ENCODE data around the gene HOXA13.

HOXA13 gene

GRCh38 chr7:27189997-27190748 lies 9.7 kb downstream of the HOXA13 start:
- Histone ChIP-seq H3K36me3 (ENCODE audit: control insufficient read depth in 2 of 2, insufficient read depth in 1 of 2, low read length in 2 of 2) (peaks cover 11 to 19% of the 10 kb centered on the region in 2 experiments; a peak in 2 of 3 replicates), H3K27ac (ENCODE audit: extremely low read depth, low read depth, low read length) (no peak overlapping the region; the same call in 1 of the 2 replicates), H3K4me3 (ENCODE audit: low read depth, low read length) (no peak overlapping the region), H3K9me3 (ENCODE audit: control insufficient read depth, insufficient read depth, low read depth, low read length) (no peaks in the 10 kb centered on the region), H3K4me1 (ENCODE audit: control insufficient read depth, insufficient read depth, low read length) (peaks cover 29% of the 10 kb centered on the region)
- POLR2A ChIA-PET = interaction anchor here (1.1 to 2.3 kb wide), 4 partner anchors 9 to 731 kb away, joined by 3 to 8 read pairs (median 6); partner anchors contain the start of gene HOXA13
- CTCF ChIA-PET = interaction anchor here (0.6 to 1.2 kb wide), 5 partner anchors 8 to 842 kb away, joined by 3 read pairs; no protein-coding TSS in a partner anchor
- TF ChIP-seq ZNF19 (tag by site-specific recombination; IDR thresholded peaks at IDR 0.05; ENCODE audit: low read depth) = no peak
- TF ChIP-seq ZBTB48 (tag by site-specific recombination; IDR thresholded peaks at IDR 0.05) = peak; percentile 73
- TF ChIP-seq, protein P1, sequence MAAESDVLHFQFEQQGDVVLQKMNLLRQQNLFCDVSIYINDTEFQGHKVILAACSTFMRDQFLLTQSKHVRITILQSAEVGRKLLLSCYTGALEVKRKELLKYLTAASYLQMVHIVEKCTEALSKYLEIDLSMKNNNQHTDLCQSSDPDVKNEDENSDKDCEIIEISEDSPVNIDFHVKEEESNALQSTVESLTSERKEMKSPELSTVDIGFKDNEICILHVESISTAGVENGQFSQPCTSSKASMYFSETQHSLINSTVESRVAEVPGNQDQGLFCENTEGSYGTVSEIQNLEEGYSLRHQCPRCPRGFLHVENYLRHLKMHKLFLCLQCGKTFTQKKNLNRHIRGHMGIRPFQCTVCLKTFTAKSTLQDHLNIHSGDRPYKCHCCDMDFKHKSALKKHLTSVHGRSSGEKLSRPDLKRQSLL (tag by site-specific recombination; IDR thresholded peaks at IDR 0.05) = no peak
- no peak for TF ChIP-seq ZNF146 (tag by site-specific recombination; IDR thresholded peaks at IDR 0.05)
- TF ChIP-seq ZFP41 (tag by site-specific recombination; IDR thresholded peaks at IDR 0.05; ENCODE audit: borderline replicate concordance) = no peak
- TF ChIP-seq ZBTB8A (tag by site-specific recombination; IDR thresholded peaks at IDR 0.05) = no peak
- TF ChIP-seq SCRT1 (tag by site-specific recombination; IDR thresholded peaks at IDR 0.05; ENCODE audit: borderline replicate concordance) = no peak
- no peak for TF ChIP-seq ZNF335 (tag by site-specific recombination; conservative IDR thresholded peaks at IDR 0.05)
- no peak for TF ChIP-seq ZNF174 (tag by site-specific recombination; IDR thresholded peaks at IDR 0.05)
- TF ChIP-seq ZNF560 (tag by site-specific recombination; IDR thresholded peaks at IDR 0.05; ENCODE audit: borderline replicate concordance) = no peak
- no peak for TF ChIP-seq ZBTB20 (tag by site-specific recombination; IDR thresholded peaks at IDR 0.05)
- peak; percentile 71 for TF ChIP-seq ZNF398 (tag by site-specific recombination; IDR thresholded peaks at IDR 0.05)
- no peak for TF ChIP-seq ZNF514 (tag by site-specific recombination; IDR thresholded peaks at IDR 0.05)
- no peak for TF ChIP-seq ZNF776 (tag by site-specific recombination; IDR thresholded peaks at IDR 0.05; ENCODE audit: borderline replicate concordance)
- TF ChIP-seq ZNF324 (tag by site-specific recombination; IDR thresholded peaks at IDR 0.05) = no peak
- TF ChIP-seq KLF1 (tag by site-specific recombination; IDR thresholded peaks at IDR 0.05) = no peak
- 0 out of 2 replicates have a peak, but pooled peaks have one; percentile 17 for TF ChIP-seq IKZF3 (tag by site-specific recombination; IDR thresholded peaks at IDR 0.05)
- no peak for TF ChIP-seq KLF8 (tag by site-specific recombination; IDR thresholded peaks at IDR 0.05)
- TF ChIP-seq ZFP3 (tag by site-specific recombination; IDR thresholded peaks at IDR 0.05; ENCODE audit: low read depth) = no peak
- no peak for TF ChIP-seq ZSCAN5A (tag by site-specific recombination; IDR thresholded peaks at IDR 0.05)
- TF ChIP-seq, protein P2, sequence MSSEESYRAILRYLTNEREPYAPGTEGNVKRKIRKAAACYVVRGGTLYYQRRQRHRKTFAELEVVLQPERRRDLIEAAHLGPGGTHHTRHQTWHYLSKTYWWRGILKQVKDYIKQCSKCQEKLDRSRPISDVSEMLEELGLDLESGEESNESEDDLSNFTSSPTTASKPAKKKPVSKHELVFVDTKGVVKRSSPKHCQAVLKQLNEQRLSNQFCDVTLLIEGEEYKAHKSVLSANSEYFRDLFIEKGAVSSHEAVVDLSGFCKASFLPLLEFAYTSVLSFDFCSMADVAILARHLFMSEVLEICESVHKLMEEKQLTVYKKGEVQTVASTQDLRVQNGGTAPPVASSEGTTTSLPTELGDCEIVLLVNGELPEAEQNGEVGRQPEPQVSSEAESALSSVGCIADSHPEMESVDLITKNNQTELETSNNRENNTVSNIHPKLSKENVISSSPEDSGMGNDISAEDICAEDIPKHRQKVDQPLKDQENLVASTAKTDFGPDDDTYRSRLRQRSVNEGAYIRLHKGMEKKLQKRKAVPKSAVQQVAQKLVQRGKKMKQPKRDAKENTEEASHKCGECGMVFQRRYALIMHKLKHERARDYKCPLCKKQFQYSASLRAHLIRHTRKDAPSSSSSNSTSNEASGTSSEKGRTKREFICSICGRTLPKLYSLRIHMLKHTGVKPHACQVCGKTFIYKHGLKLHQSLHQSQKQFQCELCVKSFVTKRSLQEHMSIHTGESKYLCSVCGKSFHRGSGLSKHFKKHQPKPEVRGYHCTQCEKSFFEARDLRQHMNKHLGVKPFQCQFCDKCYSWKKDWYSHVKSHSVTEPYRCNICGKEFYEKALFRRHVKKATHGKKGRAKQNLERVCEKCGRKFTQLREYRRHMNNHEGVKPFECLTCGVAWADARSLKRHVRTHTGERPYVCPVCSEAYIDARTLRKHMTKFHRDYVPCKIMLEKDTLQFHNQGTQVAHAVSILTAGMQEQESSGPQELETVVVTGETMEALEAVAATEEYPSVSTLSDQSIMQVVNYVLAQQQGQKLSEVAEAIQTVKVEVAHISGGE (tag by site-specific recombination; conservative IDR thresholded peaks at IDR 0.05; ENCODE audit: low read depth) = no peak
- TF ChIP-seq ZNF239 (tag by site-specific recombination; IDR thresholded peaks at IDR 0.05) = no peak
- TF ChIP-seq SALL2 (tag by site-specific recombination; IDR thresholded peaks at IDR 0.05; ENCODE audit: borderline replicate concordance) = no peak
- TF ChIP-seq AEBP2 (tag by site-specific recombination; IDR thresholded peaks at IDR 0.05; ENCODE audit: borderline replicate concordance) = no peak
- TF ChIP-seq, protein P3, sequence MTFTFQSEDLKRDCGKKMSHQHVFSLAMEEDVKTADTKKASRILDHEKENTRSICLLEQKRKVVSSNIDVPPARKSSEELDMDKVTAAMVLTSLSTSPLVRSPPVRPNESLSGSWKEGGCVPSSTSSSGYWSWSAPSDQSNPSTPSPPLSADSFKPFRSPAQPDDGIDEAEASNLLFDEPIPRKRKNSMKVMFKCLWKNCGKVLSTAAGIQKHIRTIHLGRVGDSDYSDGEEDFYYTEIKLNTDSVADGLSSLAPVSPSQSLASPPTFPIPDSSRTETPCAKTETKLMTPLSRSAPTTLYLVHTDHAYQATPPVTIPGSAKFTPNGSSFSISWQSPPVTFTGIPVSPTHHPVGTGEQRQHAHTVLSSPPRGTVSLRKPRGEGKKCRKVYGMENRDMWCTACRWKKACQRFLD (tag by site-specific recombination; IDR thresholded peaks at IDR 0.05) = no peak
- TF ChIP-seq ZNF571 (tag by site-specific recombination; IDR thresholded peaks at IDR 0.05) = no peak
